Measurements from ENCODE around the gene EPB41L3.

GRCh38 chr18:5391409-5391808 is 152.4 kb downstream of the EPB41L3 start:
- no peak for TF ChIP-seq CTCF (IDR thresholded peaks at IDR 0.05; ENCODE audit: poor library complexity)
- TF ChIP-seq EZH2 (IDR thresholded peaks at IDR 0.05; ENCODE audit: borderline replicate concordance) = no peak
- TF ChIP-seq EZH2phosphoT487 (IDR thresholded peaks at IDR 0.05; ENCODE audit: low read depth, severe bottlenecking, unreplicated experiment) = no peak
